G401.6 (cell line): ENCODE data around the gene SLC39A2.
"Not testable (repeated sequence)": the region's sequence is repeated elsewhere in the genome, so short reads cannot be mapped to it uniquely, and the experiment has no call there.

Source experiments
- FAIRE-seq: peaks from 2 replicates; lab custom pipeline; 2012; peaks lifted over from hg19 to GRCh38; lab: Jason Lieb, UNC

The SLC39A2 gene

GRCh38 chr14:21025371-21026273, 26.5 kb downstream of the SLC39A2 start:
- no peak for FAIRE-seq

GRCh38 chr14:21026274-21026987, 27.3 kb downstream of the SLC39A2 start:
- FAIRE-seq: no peak

- no peak for FAIRE-seq
These were observed 27.9 kb downstream of the SLC39A2 start for GRCh38 chr14:21026988-21027315.

GRCh38 chr14:21029917-21030316, 30.8 kb downstream of the SLC39A2 start, which contains the start of gene TPPP2:
Gene TPPP2, plus strand, starts transcription at chr14:21030217. Its CDS starts 365 bp downstream, at chr14:21030582.
- no peak for FAIRE-seq

GRCh38 chr14:21030531-21030930, 31.4 kb downstream of the SLC39A2 start:
- FAIRE-seq: no peak

GRCh38 chr14:21032326-21033132, 33.4 kb downstream of the SLC39A2 start:
- no peak for FAIRE-seq

GRCh38 chr14:21033133-21033698, 34.1 kb downstream of the SLC39A2 start:
- no peak for FAIRE-seq

GRCh38 chr14:21034707-21035106, 35.6 kb downstream of the SLC39A2 start, which contains the start of gene RNASE13:
Gene RNASE13, minus strand, starts transcription at chr14:21034807. Its CDS starts 519 bp downstream, at chr14:21034288.
- FAIRE-seq: no peak

GRCh38 chr14:21036751-21037150, 37.7 kb downstream of the SLC39A2 start:
- FAIRE-seq: no peak

- no peak for FAIRE-seq
These were observed 38.1 kb downstream of the SLC39A2 start for GRCh38 chr14:21037156-21037555.

GRCh38 chr14:21038441-21039422, 39.6 kb downstream of the SLC39A2 start:
- no peak for FAIRE-seq

GRCh38 chr14:21039585-21040369, 40.7 kb downstream of the SLC39A2 start:
- FAIRE-seq: peak; percentile 60

GRCh38 chr14:21040370-21040925, 41.4 kb downstream of the SLC39A2 start:
- FAIRE-seq: no peak

GRCh38 chr14:21040941-21041340, 41.8 kb downstream of the SLC39A2 start:
- FAIRE-seq: not testable (repeated sequence)

- no peak for FAIRE-seq
These were observed 42.8 kb downstream of the SLC39A2 start, which contains the start of gene RNASE7 for GRCh38 chr14:21041676-21042433. Gene RNASE7, plus strand, starts transcription at chr14:21042362. Its CDS starts 631 bp downstream, at chr14:21042993.

GRCh38 chr14:21042918-21043317, 43.8 kb downstream of the SLC39A2 start:
- no peak for FAIRE-seq

GRCh38 chr14:21043387-21043973, 44.4 kb downstream of the SLC39A2 start:
- FAIRE-seq: no peak

- FAIRE-seq: no peak
These were observed 45.0 kb downstream of the SLC39A2 start for GRCh38 chr14:21043974-21044618.
